ENCODE results near the gene MYEOV.

- TF ChIP-seq, protein P1, sequence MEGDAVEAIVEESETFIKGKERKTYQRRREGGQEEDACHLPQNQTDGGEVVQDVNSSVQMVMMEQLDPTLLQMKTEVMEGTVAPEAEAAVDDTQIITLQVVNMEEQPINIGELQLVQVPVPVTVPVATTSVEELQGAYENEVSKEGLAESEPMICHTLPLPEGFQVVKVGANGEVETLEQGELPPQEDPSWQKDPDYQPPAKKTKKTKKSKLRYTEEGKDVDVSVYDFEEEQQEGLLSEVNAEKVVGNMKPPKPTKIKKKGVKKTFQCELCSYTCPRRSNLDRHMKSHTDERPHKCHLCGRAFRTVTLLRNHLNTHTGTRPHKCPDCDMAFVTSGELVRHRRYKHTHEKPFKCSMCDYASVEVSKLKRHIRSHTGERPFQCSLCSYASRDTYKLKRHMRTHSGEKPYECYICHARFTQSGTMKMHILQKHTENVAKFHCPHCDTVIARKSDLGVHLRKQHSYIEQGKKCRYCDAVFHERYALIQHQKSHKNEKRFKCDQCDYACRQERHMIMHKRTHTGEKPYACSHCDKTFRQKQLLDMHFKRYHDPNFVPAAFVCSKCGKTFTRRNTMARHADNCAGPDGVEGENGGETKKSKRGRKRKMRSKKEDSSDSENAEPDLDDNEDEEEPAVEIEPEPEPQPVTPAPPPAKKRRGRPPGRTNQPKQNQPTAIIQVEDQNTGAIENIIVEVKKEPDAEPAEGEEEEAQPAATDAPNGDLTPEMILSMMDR (IDR thresholded peaks at IDR 0.05 in 4 of 5, conservative IDR thresholded peaks at IDR 0.05 in 1 of 5): no peak
- no peak for TF ChIP-seq POLR2A (IDR thresholded peaks at IDR 0.05)
Observed at GRCh38 chr11:69286374-69287371, 7.3 kb upstream of the MYEOV start.

Measured in gastrocnemius medialis (tissue), 4 donors.